Parietal lobe (tissue), 2 donors: ENCODE measurements around the gene SRPK2. TPM values are rescaled to one million over a fixed set of nuclear protein-coding genes. Genes with fewer than 3 reads are reported as not detected.

Source experiments
- small RNA-seq: library from RNA; depleted of rRNA; stranded (forward); fragments of <200 nt; gene quantifications from one replicate; pipeline ENCODE3, GENCODE V24; 2014; ENCODE audit warnings: low replicate concordance
- total RNA-seq: library from RNA; depleted of rRNA; stranded (reverse); fragments of >200 nt; gene quantifications from one replicate; pipeline ENCODE4 v1.2.3, GENCODE V29; 2014

The SRPK2 gene
- total RNA-seq: 293 TPM

GRCh38 chr7:105388356-105389087 is at the start of gene SRPK2:
Gene SRPK2, minus strand, starts transcription at chr7:105388921.

Small RNA genes lying within 50 kb of the gene (small RNA-seq; reads per million reads assigned to genes)
- not detected for gene AC005070.2
- not detected for gene RNU6-1322P

Other genes with a start within 250 kb of the SRPK2 start
- gene PUS7, start 133.3 kb upstream of the SRPK2 start, total RNA-seq: 27.5 TPM
- gene RINT1, start 143.3 kb upstream of the SRPK2 start, total RNA-seq: 36.3 TPM
- 2.2 TPM for gene EFCAB10, start 192.6 kb upstream of the SRPK2 start, total RNA-seq